ENCODE results near the gene OR1L4. TPM values are rescaled to one million over a fixed set of nuclear protein-coding genes. Genes with fewer than 3 reads are reported as not detected.

OR1L4 gene
- polyA plus RNA-seq, 1 of the 3 experiments (the other 2 are of a cell fraction): not detected

DNA sequence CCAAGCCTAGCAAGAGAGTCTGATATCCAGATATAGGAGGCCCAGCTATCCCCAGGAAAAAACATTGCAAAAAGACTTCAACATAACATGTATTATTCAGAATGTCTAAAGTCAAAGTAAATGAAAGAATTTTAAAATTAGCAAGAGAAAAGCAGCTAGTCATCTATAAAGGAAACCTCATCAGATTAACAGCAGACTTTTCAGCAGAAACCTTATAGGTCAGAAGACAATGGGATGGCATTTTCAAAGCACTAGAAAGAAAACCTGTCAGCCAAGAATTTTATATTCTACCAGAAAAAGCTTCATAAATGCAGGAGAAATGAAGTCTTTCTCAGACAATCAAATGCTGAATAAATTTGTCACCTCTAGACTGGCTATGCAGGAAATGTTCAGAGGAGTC lies 38.9 kb upstream of the OR1L4 start (continued):
- no peak for TF ChIP-seq FOXJ3 (CRISPR knock-in tag; IDR thresholded peaks at IDR 0.05)

DNA sequence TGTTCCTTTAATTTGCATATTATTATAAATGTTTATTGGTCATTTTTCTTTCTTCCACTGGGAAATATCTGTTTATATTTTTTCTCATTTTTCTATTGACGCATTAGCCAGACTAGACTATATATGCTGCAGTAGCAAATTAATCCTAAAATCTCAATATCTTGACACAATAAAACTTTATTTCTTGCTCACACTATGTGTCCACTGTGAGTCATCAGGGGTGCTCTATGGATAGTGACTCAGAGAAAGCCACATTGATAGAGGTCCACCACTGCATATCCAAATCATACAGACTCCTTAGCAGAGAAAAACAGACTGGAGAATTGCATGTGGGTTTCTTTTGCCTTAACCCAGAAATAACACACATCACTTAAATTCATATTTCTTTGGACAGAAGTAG lies 28.1 kb upstream of the OR1L4 start:
- H3K79me2 ChIP-seq (ENCODE audit: insufficient read depth): no peaks in the 10 kb centered on the region
- H3K27me3 ChIP-seq (ENCODE audit: insufficient read depth): no peaks in the 10 kb centered on the region
- no peak overlapping the region for H3K4me2 ChIP-seq
- H3K4me3 ChIP-seq (ENCODE audit: low read depth in 2 of 2, low read length in 1 of 2): no peak overlapping the region
- no peaks in the 10 kb centered on the region for H3K4me1 ChIP-seq (ENCODE audit: control insufficient read depth in 1 of 2, insufficient read depth in 2 of 2, low read depth in 1 of 2, low read length in 1 of 2)
- 0 out of 2 replicates have a peak, but pooled peaks cover 5% of the 10 kb centered on the region for H3K9me3 ChIP-seq
- H4K20me1 ChIP-seq (ENCODE audit: insufficient read depth): no peaks in the 10 kb centered on the region
- no peak for DNase-seq
- ChIA-PET CTCF (no interaction called here), POLR2A (no interaction called here)
- H3K9me2 ChIP-seq: no peaks in the 10 kb centered on the region
- H3F3A ChIP-seq (replicated peaks; ENCODE audit: insufficient read depth): no peaks in the 10 kb centered on the region
- no peak overlapping the region for H2AFZ ChIP-seq (ENCODE audit: low read depth)
- no peaks in the 10 kb centered on the region for H3K36me3 ChIP-seq (replicated peaks in 1 of 2; ENCODE audit: control insufficient read depth in 1 of 2, insufficient read depth in 2 of 2, low read length in 1 of 2)
- no peak overlapping the region for H3K9ac ChIP-seq
- H3K27ac ChIP-seq (ENCODE audit: low read depth in 2 of 2, low read length in 1 of 2): no peak overlapping the region
- 84% methylated on average over 1 of the region's 1 CpG for WGBS (ENCODE audit: low lambda C conversion rate)
- no peak for TF ChIP-seq MEF2A (IDR thresholded peaks at IDR 0.05; ENCODE audit: borderline replicate concordance, low read depth)
- no peak for TF ChIP-seq EZH2phosphoT487 (IDR thresholded peaks at IDR 0.05; ENCODE audit: borderline replicate concordance, low read depth)

DNA sequence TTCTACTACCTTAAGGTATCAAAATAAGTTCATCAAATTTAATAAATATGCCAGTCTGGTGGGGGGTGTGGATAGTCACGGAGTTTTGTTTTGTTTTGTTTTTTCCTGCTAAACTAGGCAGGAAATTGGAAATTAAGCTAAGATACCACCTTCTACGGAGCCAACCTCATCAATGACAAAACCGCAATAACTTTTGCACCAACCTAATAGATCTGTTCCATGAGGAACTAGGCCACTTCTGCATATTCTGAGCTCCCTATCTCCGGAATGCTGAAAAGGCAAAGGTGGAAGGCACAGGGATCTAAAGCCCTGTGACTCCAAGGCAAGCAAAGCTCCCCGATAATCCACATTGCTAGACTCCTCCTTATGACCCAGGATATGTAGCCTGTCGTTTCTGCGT lies 5.8 kb upstream of the OR1L4 start:
- no peak overlapping the region for H3K4me3 ChIP-seq (ENCODE audit: low read depth in 2 of 2, low read length in 1 of 2)
- no peaks in the 10 kb centered on the region for H3K9me3 ChIP-seq
- ChIA-PET POLR2A (no interaction called here), CTCF (no interaction called here)
- no peak overlapping the region for H3K9ac ChIP-seq
- no peaks in the 10 kb centered on the region for H3K4me1 ChIP-seq (ENCODE audit: control insufficient read depth in 1 of 2, insufficient read depth in 2 of 2, low read depth in 1 of 2, low read length in 1 of 2)
- WGBS (ENCODE audit: low lambda C conversion rate): 11% methylated on average over 7 of the region's 7 CpGs
- no peaks in the 10 kb centered on the region for H3K9me2 ChIP-seq
- H2AFZ ChIP-seq (ENCODE audit: low read depth): no peak overlapping the region
- no peak overlapping the region for H3K4me2 ChIP-seq
- no peaks in the 10 kb centered on the region for H3K27me3 ChIP-seq (ENCODE audit: insufficient read depth)
- no peaks in the 10 kb centered on the region for H3K36me3 ChIP-seq (replicated peaks in 1 of 2; ENCODE audit: control insufficient read depth in 1 of 2, insufficient read depth in 2 of 2, low read length in 1 of 2)
- no peaks in the 10 kb centered on the region for H3F3A ChIP-seq (replicated peaks; ENCODE audit: insufficient read depth)
- no peaks in the 10 kb centered on the region for H4K20me1 ChIP-seq (ENCODE audit: insufficient read depth)
- no peak overlapping the region for H3K27ac ChIP-seq (ENCODE audit: low read depth in 2 of 2, low read length in 1 of 2)
- no peaks in the 10 kb centered on the region for H3K79me2 ChIP-seq (ENCODE audit: insufficient read depth)
- DNase-seq: no peak
- TF ChIP-seq RFX5 (IDR thresholded peaks at IDR 0.05; ENCODE audit: low read length) (no peak), EP300 (IDR thresholded peaks at IDR 0.05; ENCODE audit: borderline replicate concordance in 1 of 2, low read depth in 1 of 2, low read length in 1 of 2) (no peak), POLR2AphosphoS5 (IDR thresholded peaks at IDR 0.05; ENCODE audit: low read depth, low read length) (no peak), FOSL2 (IDR thresholded peaks at IDR 0.05; ENCODE audit: borderline replicate concordance, low read depth) (no peak), RXRA (IDR thresholded peaks at IDR 0.05; ENCODE audit: borderline replicate concordance, low read depth) (no peak), JUND (IDR thresholded peaks at IDR 0.05) (no peak), RCOR1 (IDR thresholded peaks at IDR 0.05; ENCODE audit: low read length) (no peak), RAD21 (IDR thresholded peaks at IDR 0.05; ENCODE audit: low read length) (no peak), SIN3A (IDR thresholded peaks at IDR 0.05; ENCODE audit: borderline replicate concordance, low read depth, low read length) (no peak), SMC3 (IDR thresholded peaks at IDR 0.05; ENCODE audit: low read depth, low read length) (no peak), TEAD4 (IDR thresholded peaks at IDR 0.05; ENCODE audit: borderline replicate concordance, insufficient read depth) (no peak), MEF2A (IDR thresholded peaks at IDR 0.05; ENCODE audit: borderline replicate concordance, low read depth) (no peak), GABPA (IDR thresholded peaks at IDR 0.05; ENCODE audit: low read depth) (no peak), CHD2 (IDR thresholded peaks at IDR 0.05; ENCODE audit: low read length, partially characterized antibody) (no peak), TCF12 (IDR thresholded peaks at IDR 0.05) (no peak), TAF1 (IDR thresholded peaks at IDR 0.05; ENCODE audit: borderline replicate concordance, low read depth, low read length) (no peak), NRF1 (IDR thresholded peaks at IDR 0.05; ENCODE audit: low read depth, low read length) (no peak)
- TF ChIP-seq, protein P1, sequence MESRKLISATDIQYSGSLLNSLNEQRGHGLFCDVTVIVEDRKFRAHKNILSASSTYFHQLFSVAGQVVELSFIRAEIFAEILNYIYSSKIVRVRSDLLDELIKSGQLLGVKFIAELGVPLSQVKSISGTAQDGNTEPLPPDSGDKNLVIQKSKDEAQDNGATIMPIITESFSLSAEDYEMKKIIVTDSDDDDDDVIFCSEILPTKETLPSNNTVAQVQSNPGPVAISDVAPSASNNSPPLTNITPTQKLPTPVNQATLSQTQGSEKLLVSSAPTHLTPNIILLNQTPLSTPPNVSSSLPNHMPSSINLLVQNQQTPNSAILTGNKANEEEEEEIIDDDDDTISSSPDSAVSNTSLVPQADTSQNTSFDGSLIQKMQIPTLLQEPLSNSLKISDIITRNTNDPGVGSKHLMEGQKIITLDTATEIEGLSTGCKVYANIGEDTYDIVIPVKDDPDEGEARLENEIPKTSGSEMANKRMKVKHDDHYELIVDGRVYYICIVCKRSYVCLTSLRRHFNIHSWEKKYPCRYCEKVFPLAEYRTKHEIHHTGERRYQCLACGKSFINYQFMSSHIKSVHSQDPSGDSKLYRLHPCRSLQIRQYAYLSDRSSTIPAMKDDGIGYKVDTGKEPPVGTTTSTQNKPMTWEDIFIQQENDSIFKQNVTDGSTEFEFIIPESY (IDR thresholded peaks at IDR 0.05; ENCODE audit: borderline replicate concordance, low read depth): no peak
- TF ChIP-seq, protein P2, sequence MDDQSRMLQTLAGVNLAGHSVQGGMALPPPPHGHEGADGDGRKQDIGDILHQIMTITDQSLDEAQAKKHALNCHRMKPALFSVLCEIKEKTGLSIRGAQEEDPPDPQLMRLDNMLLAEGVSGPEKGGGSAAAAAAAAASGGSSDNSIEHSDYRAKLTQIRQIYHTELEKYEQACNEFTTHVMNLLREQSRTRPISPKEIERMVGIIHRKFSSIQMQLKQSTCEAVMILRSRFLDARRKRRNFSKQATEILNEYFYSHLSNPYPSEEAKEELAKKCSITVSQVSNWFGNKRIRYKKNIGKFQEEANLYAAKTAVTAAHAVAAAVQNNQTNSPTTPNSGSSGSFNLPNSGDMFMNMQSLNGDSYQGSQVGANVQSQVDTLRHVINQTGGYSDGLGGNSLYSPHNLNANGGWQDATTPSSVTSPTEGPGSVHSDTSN (IDR thresholded peaks at IDR 0.05): no peak
